GM18507 (cell line): Measurements from ENCODE around the gene KRT15.

Source experiments
- DNase-seq: peaks from one replicate; pipeline ENCODE4 v3.0.0; 2011; ENCODE audit warnings: low read depth; ENCODE audit not compliant: insufficient read length; ENCODE audit errors: extremely low spot score
- FAIRE-seq: peaks from 2 replicates; lab custom pipeline; 2011; peaks lifted over from hg19 to GRCh38; lab: Jason Lieb, UNC

Gene KRT15

GRCh38 chr17:41489531-41489930 is 29.2 kb downstream of the KRT15 start, which contains the start of gene KRT36:
KRT36 (minus strand) TSS chr17:41489910; CDS start chr17:41489864, 46 bp downstream.
- DNase-seq: no peak
- no peak for FAIRE-seq

- DNase-seq (no peak), FAIRE-seq (peak; percentile 12)
Observed at GRCh38 chr17:41486809-41487530, 31.7 kb downstream of the KRT15 start.

- DNase-seq (no peak), FAIRE-seq (no peak)
Observed at GRCh38 chr17:41486316-41486715, 32.4 kb downstream of the KRT15 start.

DNA sequence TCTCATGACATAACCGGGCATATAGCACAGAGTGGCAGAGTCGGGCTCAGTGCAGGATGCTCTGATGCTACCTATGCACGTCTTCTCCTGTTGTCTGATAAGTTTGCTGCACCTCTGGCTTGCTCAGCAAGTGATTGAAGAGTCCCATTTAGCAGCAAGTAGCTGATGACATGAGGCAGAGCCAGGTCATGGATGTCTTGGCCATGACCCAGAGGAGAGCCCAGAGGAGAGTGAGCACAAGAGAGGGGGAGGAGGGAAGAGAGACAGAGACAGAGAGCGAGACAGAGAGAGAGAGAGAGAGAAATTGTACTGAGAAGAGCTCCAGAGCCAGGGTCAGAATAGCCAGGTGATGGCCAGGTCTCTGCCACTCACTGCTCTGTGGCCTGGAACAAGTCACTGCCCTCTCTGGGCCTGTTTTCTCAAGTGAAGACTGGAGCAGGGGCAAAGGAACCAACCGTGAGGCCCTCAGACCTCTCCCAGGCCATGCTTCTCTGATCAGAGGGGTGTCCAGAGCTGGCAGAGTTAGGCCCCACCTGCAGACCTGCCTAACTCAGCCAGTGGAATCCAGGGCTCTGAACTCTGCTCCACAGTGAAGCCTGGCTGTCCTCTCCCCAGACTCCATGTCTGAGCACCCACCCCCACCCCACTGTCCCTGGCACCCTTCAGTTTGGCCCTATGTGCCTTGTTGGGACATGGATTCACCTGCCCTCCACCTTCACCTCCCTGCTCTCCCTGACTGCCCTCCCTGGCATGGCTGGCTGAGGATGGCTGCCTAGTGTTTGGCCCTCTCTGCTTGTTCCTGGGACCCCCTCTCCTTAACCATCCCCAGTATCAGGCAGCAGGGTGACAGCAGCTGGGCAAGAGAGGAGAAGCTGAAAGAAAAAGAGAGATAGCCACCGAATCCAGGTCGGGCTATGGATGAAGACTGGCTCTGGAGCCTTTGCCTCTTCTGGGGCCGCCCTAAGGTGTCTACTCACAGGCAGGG is 33.5 kb downstream of the KRT15 start:
- FAIRE-seq (no peak), DNase-seq (no peak)

DNA sequence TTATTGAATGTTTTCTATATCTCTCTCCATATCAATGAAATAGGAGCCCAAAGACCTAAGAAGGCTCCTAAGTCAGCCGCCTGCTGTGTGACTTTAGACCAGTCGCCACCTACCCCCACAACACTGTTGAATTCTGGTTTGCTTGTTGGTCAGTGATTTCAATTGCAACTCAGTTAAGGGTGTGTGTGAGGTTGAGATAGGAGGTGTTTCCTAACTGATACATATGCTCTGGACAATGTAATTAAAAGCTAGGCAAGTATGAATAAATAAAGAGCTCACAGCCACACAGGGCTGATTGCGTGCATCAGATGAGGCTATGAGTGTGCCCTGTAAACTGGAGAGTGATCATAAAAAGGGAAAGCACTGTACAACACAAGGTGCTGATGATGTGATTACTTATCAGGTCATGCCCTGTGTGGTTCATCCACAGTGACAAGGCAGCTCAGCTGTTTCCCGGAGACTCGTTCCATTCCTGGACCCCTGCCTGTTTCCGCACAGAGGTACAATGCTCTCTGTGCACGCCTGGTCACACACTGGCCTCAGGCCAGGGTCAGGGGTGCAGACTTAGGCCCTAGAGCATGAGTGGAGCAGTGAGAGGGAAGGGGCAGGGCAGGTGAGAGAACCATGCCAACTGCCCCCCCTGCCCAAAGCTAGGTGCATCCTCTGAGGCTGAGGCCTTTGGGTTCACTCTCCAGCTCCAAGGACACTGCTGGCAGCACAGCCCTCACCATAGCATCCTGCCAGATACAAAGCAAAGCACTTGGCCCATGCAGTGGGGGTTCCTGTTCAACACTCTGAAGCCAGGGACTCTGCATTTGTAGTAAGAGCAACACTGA is 34.5 kb downstream of the KRT15 start:
- FAIRE-seq (no peak), DNase-seq (no peak)

GRCh38 chr17:41483531-41483930 is 35.2 kb downstream of the KRT15 start:
- no peak for DNase-seq
- no peak for FAIRE-seq

- no peak for FAIRE-seq
- no peak for DNase-seq
Observed at GRCh38 chr17:41481036-41481435, 37.7 kb downstream of the KRT15 start, which contains the start of gene KRT35. KRT35 (minus strand) TSS chr17:41481151; CDS start chr17:41481097, 54 bp downstream.

DNA sequence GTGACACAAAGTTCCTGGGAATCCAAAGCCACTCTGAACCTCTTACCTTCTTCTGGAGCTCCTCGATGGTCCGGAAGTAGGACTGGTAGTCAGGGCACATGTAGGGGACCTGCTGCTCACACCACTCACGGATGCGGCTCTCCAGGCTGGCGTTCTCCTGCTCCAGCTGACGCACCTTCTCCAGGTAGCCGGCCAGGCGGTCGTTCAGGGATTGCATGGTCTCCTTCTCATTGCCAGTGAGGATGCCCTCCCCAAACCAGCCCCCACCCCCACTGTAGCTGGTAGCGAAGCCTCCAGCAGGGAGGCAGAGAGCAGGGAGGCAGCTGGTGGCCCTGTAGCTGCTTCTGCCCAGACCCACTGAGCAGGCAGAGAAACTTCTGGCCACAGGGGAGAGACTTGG is 38.1 kb downstream of the KRT15 start:
- FAIRE-seq (no peak), DNase-seq (no peak)

GRCh38 chr17:41480136-41480535 is 38.6 kb downstream of the KRT15 start:
- DNase-seq (no peak), FAIRE-seq (no peak)

DNA sequence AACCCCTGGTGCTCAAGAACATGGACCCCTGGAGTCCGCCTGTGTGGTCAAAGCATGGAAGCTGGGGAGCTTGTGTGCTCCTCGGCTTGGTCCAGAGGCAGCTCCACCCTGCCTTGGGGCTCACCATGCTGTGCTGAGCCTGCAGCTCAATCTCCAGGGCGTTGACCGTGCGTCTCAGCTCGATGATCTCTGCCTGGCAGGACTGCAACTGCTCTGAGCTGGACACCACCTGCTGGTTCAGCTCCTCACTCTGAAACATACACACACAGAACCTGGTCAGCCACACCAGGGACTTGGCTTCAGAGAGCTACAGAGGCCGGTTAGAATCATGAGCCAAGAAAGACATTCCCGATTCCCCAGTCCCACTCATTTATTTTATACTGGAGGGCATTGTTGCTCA is 40.5 kb downstream of the KRT15 start:
- DNase-seq: no peak
- no peak for FAIRE-seq

DNA sequence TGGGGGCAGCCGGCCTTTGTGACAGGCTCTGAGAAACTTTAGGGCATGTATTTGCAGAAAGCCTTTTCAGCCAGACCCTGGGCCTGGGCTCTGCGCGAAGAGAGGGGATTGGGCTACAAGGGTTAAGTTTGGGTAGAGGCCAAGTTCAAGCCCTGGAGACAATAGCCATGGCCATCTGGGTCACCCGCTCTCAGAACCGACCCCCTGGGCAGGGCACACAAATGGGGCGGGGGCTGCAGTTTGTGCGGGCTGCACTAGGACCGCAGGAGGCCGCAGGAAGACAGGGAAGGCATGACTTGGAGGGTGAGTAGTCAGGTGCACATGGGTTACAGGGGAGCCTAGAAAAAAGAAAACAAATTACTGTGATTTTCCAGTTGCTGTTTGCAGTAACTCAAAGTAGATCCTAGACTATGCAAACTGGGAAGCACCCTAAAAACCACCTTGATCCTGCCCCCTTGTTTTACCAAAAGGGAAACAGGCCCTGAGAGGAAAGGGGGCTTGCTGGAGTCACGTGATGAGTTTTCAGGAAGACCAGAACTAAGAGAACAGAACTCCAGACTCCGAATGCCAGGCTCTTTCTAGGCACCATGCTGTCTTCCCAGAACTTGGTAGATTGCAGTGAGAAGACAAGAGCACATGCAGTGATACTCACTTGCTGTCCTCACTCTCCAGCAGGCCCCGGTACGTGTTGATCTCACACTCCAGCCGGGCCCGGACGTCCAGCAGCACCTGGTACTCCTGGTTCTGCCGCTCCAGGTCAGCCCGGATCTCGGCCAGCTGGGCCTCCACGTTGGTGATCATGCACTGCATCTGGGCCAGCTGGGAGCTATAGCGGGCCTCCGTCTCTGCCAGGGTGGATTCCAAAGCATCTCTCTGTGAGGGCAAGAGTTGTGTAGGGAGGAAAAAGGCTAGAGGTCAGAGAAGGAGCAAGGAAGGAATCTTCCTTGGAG is 41.5 kb downstream of the KRT15 start:
- FAIRE-seq: no peak
- no peak for DNase-seq

- no peak for DNase-seq
- FAIRE-seq: no peak
Observed at GRCh38 chr17:41475421-41475820, 43.3 kb downstream of the KRT15 start.

GRCh38 chr17:41474863-41475262 is 43.8 kb downstream of the KRT15 start:
- no peak for DNase-seq
- FAIRE-seq: no peak

- FAIRE-seq: no peak
- no peak for DNase-seq
Observed at GRCh38 chr17:41468346-41468745, 50.3 kb downstream of the KRT15 start.

GRCh38 chr17:41467561-41467960 is 51.1 kb downstream of the KRT15 start:
- FAIRE-seq (no peak), DNase-seq (no peak)

GRCh38 chr17:41466988-41467387 is 51.7 kb downstream of the KRT15 start, which contains the start of gene KRT32:
KRT32 (minus strand) TSS chr17:41467386; CDS start chr17:41467325, 61 bp downstream.
- DNase-seq (no peak), FAIRE-seq (no peak)

- DNase-seq: no peak
- FAIRE-seq: no peak
Observed at GRCh38 chr17:41464682-41465081, 54.0 kb downstream of the KRT15 start.

- no peak for FAIRE-seq
- no peak for DNase-seq
Observed at GRCh38 chr17:41464173-41464572, 54.5 kb downstream of the KRT15 start.
